ENCODE measurements around the gene SFT2D1.
"Not testable (repeated sequence)": the region's sequence is repeated elsewhere in the genome, so short reads cannot be mapped to it uniquely, and the experiment has no call there.

Gene SFT2D1

GRCh38 chr6:166346449-166346848 is 4.1 kb upstream of the SFT2D1 start:
- H3K9me3 ChIP-seq (ENCODE audit: insufficient read depth, low read depth, low read length): no peaks in the 10 kb centered on the region; the same call in 1 of the 2 replicates
- H3K9me2 ChIP-seq (replicated peaks; ENCODE audit: low read depth, low read length): no peaks in the 10 kb centered on the region
- H2AFZ ChIP-seq (ENCODE audit: low read length): no peak overlapping the region
- no peaks in the 10 kb centered on the region for H3K36me3 ChIP-seq (ENCODE audit: insufficient read depth, low read length)
- no peak overlapping the region for H3K4me3 ChIP-seq (ENCODE audit: low read length, poor library complexity, severe bottlenecking)
- peaks cover 14% of the 10 kb centered on the region for H3K4me1 ChIP-seq (ENCODE audit: insufficient read depth, low read length, poor library complexity, severe bottlenecking)
- TF ChIP-seq CTCF (conservative IDR thresholded peaks at IDR 0.05; ENCODE audit: low read length) (no peak), EZH2phosphoT487 (IDR thresholded peaks at IDR 0.05; ENCODE audit: borderline replicate concordance) (no peak)
- no peak overlapping the region for H3K9ac ChIP-seq (ENCODE audit: low read depth, low read length, poor library complexity, severe bottlenecking)
- H4K20me1 ChIP-seq (ENCODE audit: insufficient read depth, low read length, poor library complexity, severe bottlenecking): peaks cover 7% of the 10 kb centered on the region
- H3K79me2 ChIP-seq (ENCODE audit: insufficient read depth, low read length): peaks cover 13% of the 10 kb centered on the region
- H3K4me2 ChIP-seq (ENCODE audit: low read depth, low read length, poor library complexity, severe bottlenecking): no peak overlapping the region
- no peaks in the 10 kb centered on the region for H3K27me3 ChIP-seq (ENCODE audit: insufficient read depth, low read length, poor library complexity, severe bottlenecking)
- H3F3A ChIP-seq (ENCODE audit: low read depth): no peaks in the 10 kb centered on the region

- not testable (repeated sequence) for H3K27me3 ChIP-seq (ENCODE audit: insufficient read depth, low read length, poor library complexity, severe bottlenecking); H2AFZ ChIP-seq (ENCODE audit: low read length); H3F3A ChIP-seq (ENCODE audit: low read depth); H3K36me3 ChIP-seq (ENCODE audit: insufficient read depth, low read length); H3K4me2 ChIP-seq (ENCODE audit: low read depth, low read length, poor library complexity, severe bottlenecking); H3K9ac ChIP-seq (ENCODE audit: low read depth, low read length, poor library complexity, severe bottlenecking); H3K9me3 ChIP-seq (ENCODE audit: insufficient read depth, low read depth, low read length); H3K9me2 ChIP-seq (replicated peaks; ENCODE audit: low read depth, low read length); H3K4me3 ChIP-seq (ENCODE audit: low read length, poor library complexity, severe bottlenecking)
- Histone ChIP-seq H3K79me2 (ENCODE audit: insufficient read depth, low read length) (peaks cover 21% of the 10 kb centered on the region), H4K20me1 (ENCODE audit: insufficient read depth, low read length, poor library complexity, severe bottlenecking) (peaks cover 13% of the 10 kb centered on the region), H3K4me1 (ENCODE audit: insufficient read depth, low read length, poor library complexity, severe bottlenecking) (peaks cover 16% of the 10 kb centered on the region)
These were observed 3.3 kb upstream of the SFT2D1 start for GRCh38 chr6:166345672-166346071.

- peaks cover 20% of the 10 kb centered on the region for H4K20me1 ChIP-seq (ENCODE audit: insufficient read depth, low read length, poor library complexity, severe bottlenecking)
These were observed 2.6 kb upstream of the SFT2D1 start for GRCh38 chr6:166344921-166345320.

GRCh38 chr6:166344240-166344639 is 1.9 kb upstream of the SFT2D1 start:
- TF ChIP-seq EZH2phosphoT487 (IDR thresholded peaks at IDR 0.05; ENCODE audit: borderline replicate concordance): no peak

More at GRCh38 chr6:166344921-166345320, 2.6 kb upstream of the SFT2D1 start:
- peaks cover 24% of the 10 kb centered on the region for H3K4me1 ChIP-seq (ENCODE audit: insufficient read depth, low read length, poor library complexity, severe bottlenecking)
- not testable (repeated sequence) for H3K9me2 ChIP-seq (replicated peaks; ENCODE audit: low read depth, low read length); H3F3A ChIP-seq (ENCODE audit: low read depth); H3K4me3 ChIP-seq (ENCODE audit: low read length, poor library complexity, severe bottlenecking); H2AFZ ChIP-seq (ENCODE audit: low read length); H3K9ac ChIP-seq (ENCODE audit: low read depth, low read length, poor library complexity, severe bottlenecking); H3K4me2 ChIP-seq (ENCODE audit: low read depth, low read length, poor library complexity, severe bottlenecking); H3K9me3 ChIP-seq (ENCODE audit: insufficient read depth, low read depth, low read length); H3K36me3 ChIP-seq (ENCODE audit: insufficient read depth, low read length); H3K27me3 ChIP-seq (ENCODE audit: insufficient read depth, low read length, poor library complexity, severe bottlenecking)
- H3K79me2 ChIP-seq (ENCODE audit: insufficient read depth, low read length): peaks cover 28% of the 10 kb centered on the region

More at GRCh38 chr6:166344240-166344639, 1.9 kb upstream of the SFT2D1 start:
- Histone ChIP-seq H3K9me2 (replicated peaks; ENCODE audit: low read depth, low read length) (no peaks in the 10 kb centered on the region), H3K9me3 (ENCODE audit: insufficient read depth, low read depth, low read length) (no peaks in the 10 kb centered on the region), H3F3A (ENCODE audit: low read depth) (no peaks in the 10 kb centered on the region), H3K9ac (ENCODE audit: low read depth, low read length, poor library complexity, severe bottlenecking) (no peak overlapping the region), H4K20me1 (ENCODE audit: insufficient read depth, low read length, poor library complexity, severe bottlenecking) (peaks cover 25% of the 10 kb centered on the region), H3K36me3 (ENCODE audit: insufficient read depth, low read length) (no peaks in the 10 kb centered on the region), H3K79me2 (ENCODE audit: insufficient read depth, low read length) (peaks cover 35% of the 10 kb centered on the region), H2AFZ (ENCODE audit: low read length) (no peak overlapping the region), H3K27me3 (ENCODE audit: insufficient read depth, low read length, poor library complexity, severe bottlenecking) (no peaks in the 10 kb centered on the region), H3K4me2 (ENCODE audit: low read depth, low read length, poor library complexity, severe bottlenecking) (no peak overlapping the region), H3K4me3 (ENCODE audit: low read length, poor library complexity, severe bottlenecking) (no peak overlapping the region), H3K4me1 (ENCODE audit: insufficient read depth, low read length, poor library complexity, severe bottlenecking) (peaks cover 31% of the 10 kb centered on the region)
